Measurements from ENCODE around the gene C17orf67. TPM values are rescaled to one million over a fixed set of nuclear protein-coding genes. Genes with fewer than 3 reads are reported as not detected.

Gene C17orf67, protein sequence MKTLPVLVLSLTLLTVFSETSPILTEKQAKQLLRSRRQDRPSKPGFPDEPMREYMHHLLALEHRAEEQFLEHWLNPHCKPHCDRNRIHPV
- total RNA-seq = 1.9 TPM

DNA sequence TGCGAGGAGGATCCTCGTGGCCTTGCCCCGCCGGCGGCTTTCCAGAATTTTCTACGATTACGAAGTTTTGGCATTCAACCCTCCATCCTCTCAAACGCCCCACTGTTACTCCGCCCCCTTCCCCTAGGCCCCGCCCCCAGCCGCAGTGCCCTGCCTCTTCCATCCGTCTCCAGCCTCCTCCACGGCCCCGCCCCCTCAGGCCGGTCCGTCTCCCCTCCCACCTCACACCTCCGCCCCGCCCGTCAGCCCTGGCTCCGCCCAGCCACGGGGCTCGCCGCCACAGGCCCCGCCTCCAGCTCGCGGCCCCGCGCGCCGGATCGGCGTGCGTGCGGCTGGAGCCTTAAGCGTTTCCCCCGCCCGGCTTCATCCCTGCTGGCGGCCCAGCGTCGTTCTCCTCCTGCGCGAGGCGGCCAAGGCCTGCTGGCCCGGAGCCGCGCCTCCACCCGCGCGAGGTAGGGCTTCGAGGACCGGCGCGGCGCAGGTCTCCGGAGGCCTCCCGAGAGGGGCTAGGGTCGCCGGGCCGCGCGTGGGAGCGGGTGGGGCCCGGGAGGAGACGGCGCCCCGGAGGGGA is at the start of gene C17orf67, which contains the start of gene DGKE:
Gene C17orf67, minus strand, starts transcription at position 112 of the 571 bp plus-strand sequence. CDS start 18,110 bp downstream, outside the sequence.
Gene DGKE, plus strand, starts transcription at position 343 of the 571 bp plus-strand sequence. CDS start 645 bp downstream, outside the sequence.
- DNase-seq = peak; percentile 97

DNA sequence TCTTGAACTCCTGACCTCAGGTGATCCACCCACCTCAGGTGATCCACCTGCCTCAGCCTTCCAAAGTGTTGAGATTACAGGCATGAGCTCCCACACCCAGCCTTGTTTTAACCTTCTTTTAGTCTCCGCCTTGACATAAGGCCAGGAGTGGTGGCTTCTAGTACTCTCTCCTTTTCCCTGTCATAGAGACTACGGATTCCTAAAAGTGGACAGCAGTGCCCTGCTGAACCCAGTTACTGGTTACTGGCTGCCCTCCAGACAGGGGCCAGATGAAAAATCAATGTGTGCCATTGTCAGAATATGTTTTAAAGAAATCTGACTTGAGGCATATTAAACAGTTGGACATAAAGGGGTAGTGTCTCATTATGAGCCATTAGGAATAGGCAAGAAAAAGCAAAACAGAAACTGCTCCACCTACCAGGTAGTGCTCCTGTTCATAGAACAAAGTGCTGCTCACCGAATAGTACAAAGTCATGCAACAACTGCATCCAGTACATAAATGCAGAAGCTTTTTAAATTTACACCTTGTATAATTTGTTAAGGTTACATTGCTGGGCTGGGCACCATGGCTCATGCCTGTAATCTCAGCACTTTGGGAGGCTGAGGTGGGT is 48.1 kb upstream of the C17orf67 start:
- DNase-seq = no peak

DNA sequence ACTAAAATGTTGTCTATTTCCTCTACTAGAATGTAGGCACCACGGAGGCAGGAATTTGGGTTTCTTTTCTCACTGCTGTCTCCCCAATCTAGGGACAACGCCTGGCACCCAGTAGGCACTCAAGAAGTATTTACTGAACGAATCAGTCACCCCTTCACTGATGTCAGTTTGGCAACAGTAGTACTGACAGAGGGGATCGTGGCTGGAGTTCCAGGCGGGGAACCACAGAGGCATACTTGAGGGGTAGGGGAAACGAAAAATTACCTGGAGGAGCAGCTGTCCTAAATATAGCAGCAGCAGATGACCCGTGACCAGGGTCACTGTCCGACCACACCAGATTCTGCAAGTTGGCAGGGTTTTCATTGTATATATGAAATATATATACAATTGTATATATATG is 46.9 kb upstream of the C17orf67 start:
- no peak for DNase-seq

DNA sequence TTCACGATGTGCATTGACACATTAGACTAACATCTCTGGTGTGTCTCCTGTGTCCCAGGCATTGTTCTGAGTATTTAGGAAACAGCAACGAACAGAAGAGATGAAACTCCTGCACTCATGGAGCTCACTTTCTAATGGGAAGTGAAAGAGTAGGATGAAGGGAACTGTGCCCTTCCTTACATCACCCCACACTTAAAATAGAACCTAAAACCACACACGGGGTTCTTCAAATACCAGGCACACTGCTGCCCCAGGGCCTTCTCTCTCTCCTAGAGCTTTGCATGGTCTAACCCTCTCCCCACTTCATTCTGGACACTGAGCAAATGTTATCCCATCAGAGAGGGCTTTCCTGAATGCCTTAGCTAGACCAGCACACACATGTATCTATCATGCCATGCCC is 46.4 kb upstream of the C17orf67 start:
- DNase-seq = no peak

DNA sequence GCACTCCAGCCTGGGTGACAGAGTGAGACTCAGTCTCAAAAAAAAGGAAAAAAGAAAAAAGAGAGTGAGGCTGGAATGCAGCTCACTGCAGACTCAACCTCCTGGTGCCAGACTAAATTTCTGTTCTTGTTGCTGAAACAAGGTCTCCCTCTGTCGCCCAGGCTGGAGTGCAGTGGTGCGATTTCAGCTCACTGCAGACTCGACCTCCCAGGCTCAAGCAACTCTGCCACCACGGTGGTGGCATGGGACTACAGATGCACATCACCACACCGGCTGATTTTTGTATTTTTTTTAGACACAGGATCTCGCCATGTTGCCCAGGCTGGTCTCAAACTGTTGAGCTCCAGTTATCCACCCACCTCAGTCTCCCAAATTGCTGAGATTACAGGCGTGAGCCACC is 45.6 kb upstream of the C17orf67 start:
- no peak for DNase-seq

DNA sequence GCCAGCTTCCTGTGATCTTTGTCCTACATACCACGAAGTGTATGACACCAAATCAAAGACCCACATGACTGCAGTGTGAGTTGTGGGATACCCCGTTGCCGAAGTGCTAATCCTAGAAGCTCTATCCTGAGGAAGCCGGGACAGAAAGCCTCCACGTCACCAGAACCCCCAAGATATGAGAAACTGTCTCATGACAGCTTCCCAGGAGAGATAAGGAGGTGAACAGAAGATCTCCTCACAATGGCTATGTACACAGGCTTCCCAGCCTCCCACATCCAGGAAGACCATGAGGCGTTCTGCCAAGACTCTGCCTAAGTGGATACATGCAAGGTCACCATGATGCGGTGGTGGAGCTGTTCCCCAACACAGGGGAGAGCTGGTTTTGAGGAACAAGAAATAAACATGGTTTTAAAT is 43.1 kb upstream of the C17orf67 start:
- DNase-seq = no peak

DNA sequence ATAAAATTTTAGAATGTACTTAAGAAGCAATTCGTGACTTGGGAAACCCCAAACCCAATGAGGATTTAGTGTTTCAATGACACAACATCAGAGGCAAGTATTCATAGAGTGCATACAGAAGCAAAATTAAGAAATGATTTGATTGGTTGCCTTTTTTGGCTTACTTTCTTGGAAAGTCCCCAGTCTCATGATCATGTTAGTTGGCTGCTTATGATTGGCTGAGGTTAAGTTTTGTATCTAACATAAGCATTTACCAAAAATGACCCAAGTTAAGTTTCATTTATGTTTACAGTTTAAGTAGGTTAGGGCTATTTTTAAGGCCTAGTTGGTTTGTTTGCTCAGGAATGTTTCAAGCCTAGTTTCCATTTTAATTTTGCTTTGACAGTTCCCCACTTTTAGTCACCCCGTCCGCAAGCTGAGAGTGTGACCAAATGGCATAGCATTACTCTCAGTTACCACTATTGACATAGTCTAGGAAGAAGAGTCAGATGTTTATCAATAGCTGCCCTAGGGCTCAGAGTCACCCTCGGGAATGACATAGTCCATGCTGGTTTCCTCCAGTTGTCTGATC is 36.4 kb upstream of the C17orf67 start:
- DNase-seq = no peak

DNA sequence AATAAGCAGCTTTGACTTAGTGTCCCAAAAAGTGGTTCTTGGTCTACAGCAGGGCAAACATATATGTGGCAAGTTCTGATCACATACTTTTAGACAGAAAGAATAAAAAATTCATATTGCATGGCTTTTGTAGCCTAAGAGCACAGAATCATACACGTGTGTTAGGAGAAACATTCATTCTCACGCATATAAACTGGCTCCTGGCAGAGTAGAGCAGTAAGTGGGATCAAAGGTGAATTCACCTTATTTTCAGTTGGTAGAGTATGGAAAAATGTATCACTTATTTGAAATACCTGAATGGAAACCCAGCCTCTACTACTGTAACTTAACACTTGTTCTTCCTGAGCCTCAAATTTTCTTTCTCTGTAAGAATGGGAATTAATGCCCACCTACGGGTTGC is 35.0 kb upstream of the C17orf67 start:
- no peak for DNase-seq

DNA sequence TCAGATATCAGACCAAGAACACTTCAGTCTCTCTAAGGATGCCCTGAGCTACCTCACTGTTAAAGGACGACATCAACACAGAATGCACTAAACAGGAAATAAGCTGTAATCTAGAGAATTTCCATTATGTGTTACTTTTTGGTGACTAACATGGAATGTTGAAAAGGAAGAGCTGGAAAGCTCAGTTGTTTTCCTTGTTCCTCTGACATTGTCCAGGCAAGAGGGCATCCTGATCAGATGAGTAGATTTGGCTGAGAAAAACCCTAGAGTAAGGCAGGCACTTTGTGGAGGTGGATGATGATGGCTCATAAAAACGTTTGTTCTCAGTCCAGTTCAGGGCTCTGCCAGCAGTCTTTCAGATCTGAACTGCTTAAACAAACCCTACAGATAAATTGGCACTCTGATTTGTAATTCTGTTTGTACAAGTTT is 34.2 kb upstream of the C17orf67 start:
- DNase-seq = no peak

DNA sequence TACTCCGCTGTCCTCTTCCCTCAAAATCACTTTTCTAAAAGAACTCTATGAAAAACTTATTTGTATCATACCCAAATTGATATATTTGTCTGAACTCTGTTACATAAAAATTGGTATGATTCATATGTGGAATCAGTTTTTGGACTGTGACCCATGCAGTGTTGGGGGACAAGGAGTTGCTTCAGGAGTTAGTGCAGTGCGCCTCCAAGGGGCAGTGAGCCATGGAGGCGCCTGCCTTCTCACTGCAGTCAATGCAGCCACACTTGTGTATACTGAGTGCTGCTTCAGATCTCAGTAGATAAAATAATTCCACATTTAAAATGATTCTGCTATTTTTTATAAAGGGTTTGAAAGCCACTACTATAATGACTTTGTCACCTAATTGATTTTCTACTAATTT is 32.8 kb upstream of the C17orf67 start:
- no peak for DNase-seq

DNA sequence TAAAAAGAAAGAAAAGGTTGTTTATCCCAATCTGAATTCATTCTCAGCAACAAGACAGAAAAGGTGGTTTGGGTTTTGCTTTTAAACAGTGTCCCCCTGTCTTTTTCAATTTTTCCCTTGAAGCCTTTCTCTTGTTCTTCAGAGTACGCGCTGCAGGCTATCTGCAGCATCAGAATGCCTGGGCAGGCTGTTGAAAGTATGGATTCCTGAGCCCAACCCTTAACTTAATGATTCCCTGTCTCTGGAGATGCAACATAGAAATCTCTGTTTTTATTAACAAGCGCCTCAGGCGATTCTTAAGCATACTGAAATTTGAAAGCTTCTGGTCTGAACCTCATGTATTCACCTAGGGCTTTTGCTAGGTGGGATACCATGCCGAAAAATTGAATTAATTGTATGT is 32.4 kb upstream of the C17orf67 start:
- DNase-seq = no peak

DNA sequence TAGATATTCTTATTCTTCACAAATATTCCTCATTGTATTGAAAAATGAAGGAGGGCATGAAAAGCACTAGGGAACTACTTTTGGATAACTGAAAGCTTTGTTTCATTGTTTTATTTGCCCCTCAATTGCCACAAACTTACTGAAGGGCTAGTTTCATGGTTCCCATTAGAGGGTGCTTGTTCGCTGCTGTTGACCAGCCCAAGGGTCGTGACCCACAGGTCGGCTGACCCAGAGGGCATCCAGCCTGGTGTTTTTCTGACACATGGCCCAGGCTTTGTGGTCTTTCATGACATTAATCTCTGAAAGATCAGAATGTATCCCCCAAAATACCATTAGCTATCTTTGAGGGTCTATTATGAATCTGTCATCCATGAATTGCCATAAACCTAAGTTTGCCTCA is 30.3 kb upstream of the C17orf67 start:
- no peak for DNase-seq

DNA sequence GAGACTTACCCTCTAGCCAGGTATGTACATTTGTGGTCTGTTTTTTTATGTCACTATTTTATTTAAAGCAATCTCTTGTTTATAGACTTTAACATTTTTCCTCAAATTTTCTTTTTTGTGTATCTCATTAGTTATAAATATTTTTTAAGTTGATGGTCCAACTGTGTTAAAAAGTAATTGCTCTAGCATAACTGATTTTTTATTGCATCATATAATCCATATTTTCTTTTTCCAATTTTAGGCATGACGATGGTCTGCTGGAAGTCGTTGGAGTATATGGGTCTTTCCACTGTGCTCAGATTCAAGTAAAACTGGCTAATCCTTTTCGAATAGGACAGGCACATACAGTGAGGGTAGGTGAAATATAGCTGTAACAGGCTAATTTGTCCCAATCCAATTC is 28.2 kb upstream of the C17orf67 start:
- DNase-seq = no peak

DNA sequence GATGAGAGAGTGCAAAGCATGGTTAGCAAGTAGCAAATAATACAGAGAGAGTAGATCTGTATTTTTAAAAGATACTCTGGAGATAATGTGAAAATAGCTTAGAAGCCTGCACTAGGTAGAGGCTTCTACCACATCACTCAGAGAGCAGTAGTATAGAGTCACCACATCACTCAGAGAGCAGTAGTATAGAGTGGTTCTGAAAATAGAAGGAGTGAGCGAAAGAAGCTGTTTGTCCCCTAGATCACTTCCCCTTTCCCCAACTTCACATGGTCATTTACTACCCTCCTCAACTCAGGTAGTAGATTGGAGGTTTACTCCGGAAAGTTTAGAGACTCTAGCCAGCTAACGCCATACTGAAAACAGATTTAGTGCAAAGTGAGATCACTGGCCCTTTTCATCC is 17.3 kb upstream of the C17orf67 start:
- no peak for DNase-seq

DNA sequence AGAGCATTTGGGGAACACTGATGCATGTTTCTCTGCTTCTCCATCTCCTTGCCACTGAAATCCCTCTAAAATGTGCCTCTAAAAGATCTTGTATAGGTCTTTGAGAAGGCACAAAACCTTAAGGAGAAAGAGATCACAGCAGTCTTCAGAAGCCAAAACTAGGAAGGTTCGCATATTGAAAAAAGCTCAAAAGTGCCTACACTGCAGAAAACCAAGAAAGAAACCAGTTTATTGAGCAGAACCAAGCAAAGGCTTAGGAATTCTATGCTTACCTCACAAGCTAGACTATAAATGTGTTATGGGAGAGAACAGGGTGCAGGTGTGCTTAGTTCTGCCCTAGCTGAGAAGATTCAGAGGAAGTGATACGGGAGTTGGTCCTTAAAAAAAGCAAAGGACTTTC is 16.9 kb upstream of the C17orf67 start:
- DNase-seq = no peak

DNA sequence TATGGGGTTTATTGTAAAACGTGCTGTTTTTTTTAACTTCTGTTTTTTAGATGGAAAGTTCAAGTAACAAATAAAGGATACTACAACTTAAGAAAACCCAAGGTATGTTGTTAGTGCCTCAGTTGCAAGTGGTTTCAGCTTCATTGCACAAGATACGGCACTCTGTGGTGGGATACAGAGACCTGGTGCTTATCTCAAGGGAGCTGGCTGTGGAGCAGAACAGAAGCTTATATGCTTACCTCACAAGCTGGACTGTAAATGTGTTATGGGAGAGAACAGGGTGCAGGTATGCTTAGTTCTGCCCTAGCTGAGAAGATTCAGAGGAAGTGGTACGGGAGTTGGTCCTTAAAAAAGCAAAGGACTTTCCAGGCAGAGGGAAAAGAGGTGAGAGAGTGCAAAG is 15.4 kb upstream of the C17orf67 start:
- no peak for DNase-seq

DNA sequence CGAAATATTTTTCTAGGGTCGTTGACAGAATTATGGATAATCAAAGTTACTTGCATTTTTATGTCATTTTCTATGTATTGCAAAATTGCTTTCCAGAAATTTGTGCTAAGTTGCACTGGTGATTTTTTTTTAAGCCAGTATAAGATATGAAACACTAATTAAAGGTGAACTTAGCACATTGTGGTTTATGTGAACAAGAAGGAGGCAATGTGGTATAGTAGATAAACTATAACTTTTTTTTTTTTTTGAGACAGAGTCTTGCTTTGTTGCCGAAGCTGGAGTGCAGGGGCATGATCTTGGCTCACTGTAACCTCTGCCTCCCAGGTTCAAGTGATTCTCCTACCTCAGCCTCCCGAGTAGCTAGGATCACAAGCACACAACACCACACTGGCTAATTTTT is 13.4 kb upstream of the C17orf67 start:
- no peak for DNase-seq

DNA sequence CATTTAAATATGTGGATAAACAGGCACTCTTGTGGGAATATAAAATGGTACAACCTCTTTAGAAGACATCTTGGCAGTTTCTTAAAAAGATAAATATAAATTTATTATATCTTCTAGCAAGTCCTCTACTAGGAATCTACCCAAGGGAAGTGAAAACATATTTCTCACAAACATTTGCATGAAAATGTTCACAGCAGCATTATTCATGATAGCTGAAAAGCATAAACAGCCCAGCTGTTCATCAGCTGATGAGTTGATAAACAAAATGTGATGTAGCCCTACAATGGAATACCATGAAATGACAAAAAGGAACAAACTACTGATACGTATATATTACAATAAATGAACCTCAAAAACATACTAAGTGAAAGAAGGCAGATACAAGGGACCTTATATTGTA is 12.2 kb upstream of the C17orf67 start:
- no peak for DNase-seq

DNA sequence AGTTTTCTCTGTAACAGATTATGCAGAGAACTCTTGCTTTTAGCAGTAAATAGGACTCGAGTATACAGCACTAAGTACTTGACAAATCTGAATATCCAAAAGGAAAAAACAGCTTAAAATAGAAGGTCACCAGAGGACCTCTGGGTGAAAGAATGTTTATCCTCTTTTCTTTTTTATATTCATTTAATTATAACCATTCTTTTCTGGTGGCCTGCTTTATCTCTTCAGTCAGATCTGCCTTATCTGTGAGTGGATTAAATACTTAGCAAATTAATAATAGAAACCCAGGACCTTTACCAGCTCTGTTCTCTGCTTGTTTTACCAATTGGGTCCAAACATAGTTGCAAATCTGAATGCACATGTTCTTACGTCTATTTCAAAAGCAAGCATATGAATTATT is 8.9 kb upstream of the C17orf67 start:
- no peak for DNase-seq

DNA sequence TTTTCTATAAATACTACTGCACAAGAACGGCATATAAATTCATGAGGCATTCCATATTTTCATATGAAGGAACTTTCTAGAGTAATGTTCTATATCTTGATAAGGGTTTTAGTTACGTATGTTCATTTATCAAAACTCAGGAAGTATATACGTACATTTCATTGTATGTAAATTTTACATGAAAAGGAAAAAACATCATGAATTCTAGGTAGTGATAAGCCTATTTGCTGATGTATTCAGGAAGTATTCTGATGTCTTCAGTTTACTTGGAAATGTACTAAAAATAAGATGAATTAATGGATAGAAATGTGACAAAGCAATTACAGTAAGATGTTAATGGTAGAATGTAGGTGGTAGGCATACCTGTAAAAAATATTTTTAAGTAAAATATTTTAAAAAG is 5.0 kb upstream of the C17orf67 start:
- no peak for DNase-seq

DNA sequence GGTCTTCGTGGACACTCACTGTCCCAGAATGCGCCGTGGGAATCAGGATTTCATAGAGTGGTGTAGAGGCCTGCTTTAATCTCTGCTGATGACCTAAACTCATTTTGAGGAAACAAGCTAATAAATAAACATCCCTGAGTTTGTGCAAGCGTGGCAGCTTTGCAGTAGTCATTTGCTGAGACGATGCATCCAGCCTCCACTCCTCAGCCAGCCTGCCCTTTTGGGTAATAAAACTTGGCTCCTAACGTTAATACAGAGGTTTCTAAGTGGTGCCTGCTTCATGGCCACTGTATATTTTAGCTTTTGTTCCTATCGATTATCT is 1.5 kb upstream of the C17orf67 start:
- no peak for DNase-seq

DNA sequence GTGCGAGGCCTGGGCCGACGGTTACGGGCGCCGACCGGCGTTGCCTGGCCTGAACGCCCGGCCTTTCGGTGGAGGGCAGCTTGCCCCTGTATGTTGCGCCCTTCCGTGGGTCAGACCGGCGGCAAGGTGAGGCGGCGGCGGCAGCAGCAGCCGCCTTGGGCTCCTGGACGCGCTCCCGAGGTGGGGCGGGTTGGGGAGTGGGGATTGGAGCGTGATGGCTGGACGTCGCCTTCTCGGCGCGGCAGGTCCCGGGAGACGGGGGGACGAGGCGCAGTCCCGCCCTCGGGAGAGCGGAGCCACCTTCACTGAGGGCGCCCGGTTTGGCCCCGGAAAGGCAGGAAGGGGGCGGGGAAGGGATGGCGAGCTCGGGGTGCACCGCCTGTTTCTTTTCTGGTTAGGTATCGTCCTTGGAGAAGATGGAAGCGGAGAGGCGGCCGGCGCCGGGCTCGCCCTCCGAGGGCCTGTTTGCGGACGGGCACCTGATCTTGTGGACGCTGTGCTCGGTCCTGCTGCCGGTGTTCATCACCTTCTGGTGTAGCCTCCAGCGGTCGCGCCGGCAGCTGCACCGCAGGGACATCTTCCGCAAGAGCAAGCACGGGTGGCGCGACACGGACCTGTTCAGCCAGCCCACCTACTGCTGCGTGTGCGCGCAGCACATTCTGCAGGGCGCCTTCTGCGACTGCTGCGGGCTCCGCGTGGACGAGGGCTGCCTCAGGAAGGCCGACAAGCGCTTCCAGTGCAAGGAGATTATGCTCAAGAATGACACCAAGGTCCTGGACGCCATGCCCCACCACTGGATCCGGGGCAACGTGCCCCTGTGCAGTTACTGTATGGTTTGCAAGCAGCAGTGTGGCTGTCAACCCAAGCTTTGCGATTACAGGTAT is 902 bp upstream of the C17orf67 start:
- peak; percentile 53 for DNase-seq

Measured in occipital lobe (tissue), 2 donors.